HepG2 (cell line): Measurements from ENCODE around the gene LDLR. TPM values are rescaled to one million over a fixed set of nuclear protein-coding genes. Genes with fewer than 3 reads are reported as not detected.

Source experiments
- ATAC-seq: fragments of 200-7000 bp; cut with Tn5 transposase; 3 replicates; pipeline ENCODE4 v1.9.1; 2020; ENCODE audit warnings: mild to moderate bottlenecking, moderate library complexity
- BruUV-seq: library from RNA; stranded (reverse); fragments of 400-500 nt; replicated peaks from 2 replicates; lab custom pipeline; 2021; lab: Mats Ljungman, UMichigan
- CTCF ChIA-PET: fragments of 300-600 bp; formaldehyde crosslinking; extraction: SDS; loops from one replicate; lab custom pipeline; 2021; ENCODE audit warnings: low total read pairs, inconsistent platforms, low intra/inter-chr PET ratio; lab: Yijun Ruan, JAX
- POLR2A ChIA-PET: fragments of 350-600 bp; sonication (Branson Sonifier 250); formaldehyde crosslinking; loops from one replicate; lab custom pipeline; 2020; ENCODE audit warnings: antibody characterized with exemption, inconsistent platforms; lab: Yijun Ruan, JAX
- DNase-seq: peaks from one replicate; pipeline ENCODE4 v3.0.0-alpha.2; 2015; ENCODE audit warnings: low spot score
- FAIRE-seq: peaks from 3 replicates; lab custom pipeline; 2011; peaks lifted over from hg19 to GRCh38; lab: Jason Lieb, UNC
- H2AFZ ChIP-seq: one replicate; pipeline ENCODE4 v1.6.1; 2011; ENCODE audit warnings: low read length, inconsistent platforms
- H3K27ac ChIP-seq: fragments of 300-600 bp; 3 replicates; pipeline ENCODE4 v1.8.0; 2011; ENCODE audit warnings: mixed run types, mild to moderate bottlenecking, mixed read lengths, low read length, inconsistent platforms; ENCODE audit not compliant: insufficient read depth; ENCODE audit errors: extremely low read length
- H3K27me3 ChIP-seq, 2 experiments: fragments of 200-600 bp in 1 of 2; 2 replicates in 1 of 2; 3 replicates in 1 of 2; pipeline versions ENCODE4 v1.6.0 to v1.8.0; 2011; ENCODE audit warnings: low read length in 2 of 2, mild to moderate bottlenecking in 2 of 2, moderate library complexity in 2 of 2, inconsistent platforms in 1 of 2; ENCODE audit not compliant: insufficient read depth in 2 of 2, control insufficient read depth in 1 of 2
- H3K36me3 ChIP-seq, 2 experiments: fragments of 200-600 bp in 1 of 2; replicated peaks in 1 of 2; 2 replicates in 1 of 2; 3 replicates in 1 of 2; pipeline versions ENCODE4 v1.5.1 to v1.8.0; 2011; ENCODE audit warnings: low read length in 2 of 2, inconsistent platforms in 1 of 2; ENCODE audit not compliant: insufficient read depth in 2 of 2, control insufficient read depth in 1 of 2
- H3K4me1 ChIP-seq: 2 replicates; pipeline ENCODE4 v1.5.1; 2012; ENCODE audit warnings: low read length, inconsistent platforms; ENCODE audit not compliant: insufficient read depth
- H3K4me2 ChIP-seq: 2 replicates; pipeline ENCODE4 v1.6.0; 2011; ENCODE audit warnings: low read depth, low read length, inconsistent platforms
- H3K4me3 ChIP-seq, 3 experiments: fragments of 200-600 bp in 1 of 3; sonication (generic), shearing (Covaris generic) in 1 of 3; replicated peaks in 1 of 3; 2 replicates each; pipeline ENCODE4 v1.5.1; 2011 to 2016; ENCODE audit warnings: low read length in 3 of 3, inconsistent platforms in 2 of 3, low read depth in 2 of 3, mild to moderate bottlenecking in 2 of 3, control low read depth in 1 of 3, mixed read lengths in 1 of 3; ENCODE audit not compliant: insufficient read depth in 1 of 3
- H3K79me2 ChIP-seq: one replicate; pipeline ENCODE4 v1.6.1; 2011; ENCODE audit warnings: low read length, inconsistent platforms; ENCODE audit not compliant: insufficient read depth
- H3K9ac ChIP-seq: 2 replicates; pipeline ENCODE4 v1.6.0; 2011; ENCODE audit warnings: mild to moderate bottlenecking, low read depth, low read length, inconsistent platforms; ENCODE audit not compliant: insufficient read depth
- H3K9me3 ChIP-seq: 2 replicates; pipeline ENCODE4 v1.5.1; 2012; ENCODE audit warnings: mild to moderate bottlenecking, low read length
- H4K20me1 ChIP-seq: 2 replicates; pipeline ENCODE4 v1.6.0; 2011; ENCODE audit warnings: inconsistent platforms, mild to moderate bottlenecking, low read length, moderate library complexity; ENCODE audit not compliant: insufficient read depth
- ARNT2 ChIP-seq: sonication (generic); formaldehyde crosslinking; IDR thresholded peaks from 2 replicates; pipeline ENCODE4 v1.8.0; 2022; ENCODE audit warnings: mild to moderate bottlenecking, low read depth, missing genetic modification reagents, moderate library complexity
- CEBPZ ChIP-seq: IDR thresholded peaks from 2 replicates; pipeline ENCODE4 v1.6.1; 2012; ENCODE audit warnings: low read length, improper control_type of control experiment
- HES4 ChIP-seq: sonication (generic); formaldehyde crosslinking; IDR thresholded peaks from 2 replicates; pipeline ENCODE4 v1.9.0; 2021; ENCODE audit warnings: mild to moderate bottlenecking, missing genetic modification reagents, borderline replicate concordance
- HIVEP1 ChIP-seq: sonication (generic); formaldehyde crosslinking; IDR thresholded peaks from 2 replicates; pipeline ENCODE4 v1.4.0; 2020; ENCODE audit warnings: mild to moderate bottlenecking, missing genetic modification reagents
- HNF4G ChIP-seq, 2 experiments: sonication (generic) in 1 of 2; formaldehyde crosslinking in 1 of 2; IDR thresholded peaks; 2 replicates each; pipeline versions ENCODE4 v1.4.0 to v1.6.1; 2011 to 2020; ENCODE audit warnings: borderline replicate concordance in 2 of 2, low read depth in 2 of 2, mild to moderate bottlenecking in 2 of 2, low read length in 1 of 2, missing genetic modification reagents in 1 of 2, moderate library complexity in 1 of 2
- KDM5B ChIP-seq: sonication (generic); formaldehyde crosslinking; IDR thresholded peaks from 2 replicates; pipeline ENCODE4 v1.4.0; 2020; ENCODE audit warnings: missing genetic modification reagents, mild to moderate bottlenecking, borderline replicate concordance
- MED1 ChIP-seq: sonication (generic); formaldehyde crosslinking; IDR thresholded peaks from 2 replicates; pipeline ENCODE4 v1.4.0; 2020; ENCODE audit warnings: missing genetic modification reagents
- MYNN ChIP-seq: sonication (generic); formaldehyde crosslinking; IDR thresholded peaks from 2 replicates; pipeline ENCODE4 v1.4.0; 2020; ENCODE audit warnings: mild to moderate bottlenecking, low read depth, missing genetic modification reagents
- SMC3 ChIP-seq: IDR thresholded peaks from 2 replicates; pipeline ENCODE4 v1.6.1; 2011; ENCODE audit warnings: low read length, improper control_type of control experiment
- ZEB1 ChIP-seq: IDR thresholded peaks from 2 replicates; pipeline ENCODE4 v1.6.1; 2012; ENCODE audit warnings: mild to moderate bottlenecking, low read depth, inconsistent platforms; ENCODE audit not compliant: insufficient replicate concordance
- ZMYM2 ChIP-seq: sonication (generic); formaldehyde crosslinking; IDR thresholded peaks from 2 replicates; pipeline ENCODE4 v1.8.0; 2022; ENCODE audit warnings: mild to moderate bottlenecking, missing genetic modification reagents
- ZNF180 ChIP-seq: sonication (generic); formaldehyde crosslinking; IDR thresholded peaks from 2 replicates; pipeline ENCODE4 v1.4.0; 2020; ENCODE audit warnings: low read depth, missing genetic modification reagents, borderline replicate concordance
- WGBS: methylation state at CpG from one replicate; pipeline ENCODE4 v1.1.6; 2017; ENCODE audit warnings: low lambda C conversion rate; 5-methylcytosine and 5-hydroxymethylcytosine counted together
- in situ Hi-C: cut with HindIII; loops from 2 replicates; pipeline ENCODE4 v1.10.0; 2017; ENCODE audit warnings: low pct_unique_long_range_greater_than_20kb; ENCODE audit not compliant: extremely low pct_ligation_motif_present
- intact Hi-C: fragments of 100-400 bp; cut with micrococcal nuclease; formaldehyde crosslinking; loops from one replicate; pipeline ENCODE4 v1.10.0; 2022; ENCODE audit not compliant: unreplicated experiment
- polyA plus RNA-seq, 8 experiments: library from polyadenylated mRNA; depleted of rRNA in 3 of 8; stranded (reverse) in 7 of 8; unstranded in 1 of 8; fragments of >200 nt; fragmentation: Illumina TruSeq in 4 of 8; extraction: Trizol in 4 of 8; gene quantifications; 2 replicates each; pipeline versions ENCODE4 v1.2.1 to v1.2.3, GENCODE V29; 2011 to 2016; ENCODE audit warnings: low read depth in 4 of 8, missing spikeins in 1 of 8, mixed read lengths in 1 of 8; ENCODE audit not compliant: insufficient read depth in 1 of 8
- total RNA-seq, 5 experiments: library from RNA; depleted of rRNA; stranded (reverse); fragments of >200 nt; fragmentation: Illumina TruSeq; extraction: Trizol; gene quantifications; 2 replicates each; pipeline ENCODE4 v1.2.3, GENCODE V29; 2016; ENCODE audit warnings: low read depth in 1 of 5
- TF ChIP-seq, protein P1 (sequence below): sonication (generic); formaldehyde crosslinking; IDR thresholded peaks from 2 replicates; pipeline ENCODE4 v1.8.0; 2022; ENCODE audit warnings: mild to moderate bottlenecking, missing genetic modification reagents, moderate library complexity
- TF ChIP-seq, protein P2 (sequence below): sonication (generic); formaldehyde crosslinking; IDR thresholded peaks from 2 replicates; pipeline ENCODE4 v1.4.0; 2020; ENCODE audit warnings: missing genetic modification reagents

LDLR gene
- total and polyA plus RNA-seq, 2 of the 13 experiments (the other 11 are each of a cell fraction or from before 2014, with no cell fraction given): 51.6 to 92.5 TPM

DNA sequence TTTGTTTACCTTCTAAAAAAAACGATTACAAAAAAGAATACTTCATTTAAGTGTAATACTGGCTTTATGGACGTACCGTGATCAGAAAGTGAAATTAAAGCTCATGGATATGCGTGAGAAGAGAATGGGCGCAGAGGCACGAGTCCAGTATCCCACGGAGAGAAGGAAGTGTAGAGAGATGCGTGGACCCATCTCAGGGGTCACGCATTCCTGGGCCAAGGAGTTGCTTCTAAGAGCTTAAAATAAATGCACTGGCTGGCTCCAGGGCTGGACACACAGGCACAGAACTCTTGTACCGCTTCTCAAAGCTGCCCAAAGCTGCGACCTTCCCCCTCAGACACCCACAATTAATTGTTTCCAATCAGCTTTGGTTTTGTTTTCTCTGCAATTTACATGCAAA, 75.0 kb downstream of the LDLR start:
- Histone ChIP-seq H3K27ac (no peak overlapping the region), H3K9ac (no peak overlapping the region)
- intact Hi-C loops: no loop called here

DNA sequence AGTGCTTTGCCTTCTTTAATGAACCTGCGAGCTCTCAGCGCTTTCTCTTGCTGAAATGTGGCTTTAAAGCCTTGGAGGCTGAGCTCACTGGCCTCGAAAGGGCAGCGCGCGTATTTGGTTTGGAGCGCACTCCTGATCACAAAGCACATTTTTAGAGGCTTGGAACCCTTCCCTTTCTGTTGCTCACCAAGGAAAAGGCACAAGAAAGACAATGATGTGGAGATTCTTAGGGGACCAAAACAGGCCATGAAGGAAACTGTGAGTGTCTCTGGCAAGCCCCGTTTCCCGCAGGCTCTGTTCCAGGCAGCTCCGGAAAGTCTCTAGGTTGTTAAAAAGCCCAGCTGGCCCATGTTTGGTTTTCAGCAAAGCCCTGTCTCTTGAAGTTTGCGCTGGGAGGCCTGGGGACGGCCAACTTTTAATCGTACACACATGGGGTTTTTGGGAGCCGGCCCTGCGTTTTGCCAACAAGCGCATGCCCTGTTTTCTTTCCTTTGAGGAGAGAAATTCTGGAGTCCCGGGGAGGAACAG, 75.7 kb downstream of the LDLR start:
- H2AFZ ChIP-seq: no peak overlapping the region
- ATAC-seq (no peak), DNase-seq (no peak)
- H3K4me3 ChIP-seq: no peak overlapping the region
- BruUV-seq: no TSS peak
- no peak overlapping the region for H3K27ac ChIP-seq
- no peaks in the 10 kb centered on the region for H3K27me3 ChIP-seq
- peaks cover 4% of the 10 kb centered on the region for H3K4me1 ChIP-seq
- CTCF ChIA-PET: no interaction called here
- POLR2A ChIA-PET: no interaction called here
- H4K20me1 ChIP-seq: no peaks in the 10 kb centered on the region
- TF ChIP-seq, protein P1, sequence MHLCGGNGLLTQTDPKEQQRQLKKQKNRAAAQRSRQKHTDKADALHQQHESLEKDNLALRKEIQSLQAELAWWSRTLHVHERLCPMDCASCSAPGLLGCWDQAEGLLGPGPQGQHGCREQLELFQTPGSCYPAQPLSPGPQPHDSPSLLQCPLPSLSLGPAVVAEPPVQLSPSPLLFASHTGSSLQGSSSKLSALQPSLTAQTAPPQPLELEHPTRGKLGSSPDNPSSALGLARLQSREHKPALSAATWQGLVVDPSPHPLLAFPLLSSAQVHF (CRISPR knock-in tag): no peak
- TF ChIP-seq ZMYM2: no peak
- TF ChIP-seq CEBPZ: no peak
- TF ChIP-seq ARNT2: no peak
- no peak for TF ChIP-seq ZNF180 (CRISPR knock-in tag)
- TF ChIP-seq, protein P2, sequence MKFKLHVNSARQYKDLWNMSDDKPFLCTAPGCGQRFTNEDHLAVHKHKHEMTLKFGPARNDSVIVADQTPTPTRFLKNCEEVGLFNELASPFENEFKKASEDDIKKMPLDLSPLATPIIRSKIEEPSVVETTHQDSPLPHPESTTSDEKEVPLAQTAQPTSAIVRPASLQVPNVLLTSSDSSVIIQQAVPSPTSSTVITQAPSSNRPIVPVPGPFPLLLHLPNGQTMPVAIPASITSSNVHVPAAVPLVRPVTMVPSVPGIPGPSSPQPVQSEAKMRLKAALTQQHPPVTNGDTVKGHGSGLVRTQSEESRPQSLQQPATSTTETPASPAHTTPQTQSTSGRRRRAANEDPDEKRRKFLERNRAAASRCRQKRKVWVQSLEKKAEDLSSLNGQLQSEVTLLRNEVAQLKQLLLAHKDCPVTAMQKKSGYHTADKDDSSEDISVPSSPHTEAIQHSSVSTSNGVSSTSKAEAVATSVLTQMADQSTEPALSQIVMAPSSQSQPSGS: no peak
- no peak for TF ChIP-seq MYNN
- no peak for TF ChIP-seq HNF4G (IDR thresholded peaks at IDR 0.05; ENCODE audit: borderline replicate concordance, low read depth, low read length)
- TF ChIP-seq HNF4G (CRISPR knock-in tag; IDR thresholded peaks at IDR 0.05; ENCODE audit: borderline replicate concordance, low read depth): no peak
- no peak for TF ChIP-seq HIVEP1
- TF ChIP-seq ZEB1: no peak
- no peak for TF ChIP-seq HES4 (CRISPR knock-in tag)
- TF ChIP-seq SMC3: no peak
- TF ChIP-seq, all 625 proteins: peak for 0
- WGBS: 94% methylated on average over 17 of the region's 17 CpGs
- in situ Hi-C loops (no loop called here), intact Hi-C loops (no loop called here)
- Histone ChIP-seq H3K79me2 (no peaks in the 10 kb centered on the region), H3K4me2 (no peak overlapping the region), H3K9ac (no peak overlapping the region), H3K9me3 (no peaks in the 10 kb centered on the region), H3K36me3 (0 out of 5 replicates have a peak, but pooled peaks cover 2 to 7% of the 10 kb centered on the region in 2 experiments)
- FAIRE-seq: no peak

More for the DNA sequence above, 75.0 kb downstream of the LDLR start:
- Histone ChIP-seq H3K4me1 (peaks cover 10% of the 10 kb centered on the region), H4K20me1 (no peaks in the 10 kb centered on the region), H3K4me3 (no peak overlapping the region), H2AFZ (no peak overlapping the region), H3K4me2 (no peak overlapping the region), H3K27me3 (no peaks in the 10 kb centered on the region), H3K79me2 (no peaks in the 10 kb centered on the region), H3K36me3 (0 out of 5 replicates have a peak, but pooled peaks cover 2 to 7% of the 10 kb centered on the region in 2 experiments), H3K9me3 (no peaks in the 10 kb centered on the region)
- POLR2A ChIA-PET: no interaction called here
- no peak for ATAC-seq
- FAIRE-seq: no peak
- TF ChIP-seq KDM5B (CRISPR knock-in tag) (no peak), MED1 (no peak)
- BruUV-seq: no TSS peak
- no peak for DNase-seq
- WGBS: 84% methylated on average over 11 of the region's 11 CpGs
- CTCF ChIA-PET: no interaction called here
- in situ Hi-C loops: no loop called here
